Testis (tissue), 2 donors: Measurements from ENCODE around the gene IFT25.

Source experiments
- POLR2A ChIP-seq: fragments of 450-650 bp; IDR thresholded peaks from one replicate; pipeline ENCODE4 v1.6.1; 2017; ENCODE audit warnings: antibody characterized with exemption, mild to moderate bottlenecking, moderate library complexity
- TF ChIP-seq, protein P1 (sequence below), 3 experiments: fragments of 450-650 bp in 2 of 3; fragments of 200-600 bp in 1 of 3; sonication (generic) in 1 of 3; IDR thresholded peaks; one replicate each; pipeline ENCODE4 v1.5.1; 2016 to 2019; ENCODE audit warnings: antibody characterized with exemption in 3 of 3, mild to moderate bottlenecking in 2 of 3, moderate library complexity in 1 of 3

DNA sequence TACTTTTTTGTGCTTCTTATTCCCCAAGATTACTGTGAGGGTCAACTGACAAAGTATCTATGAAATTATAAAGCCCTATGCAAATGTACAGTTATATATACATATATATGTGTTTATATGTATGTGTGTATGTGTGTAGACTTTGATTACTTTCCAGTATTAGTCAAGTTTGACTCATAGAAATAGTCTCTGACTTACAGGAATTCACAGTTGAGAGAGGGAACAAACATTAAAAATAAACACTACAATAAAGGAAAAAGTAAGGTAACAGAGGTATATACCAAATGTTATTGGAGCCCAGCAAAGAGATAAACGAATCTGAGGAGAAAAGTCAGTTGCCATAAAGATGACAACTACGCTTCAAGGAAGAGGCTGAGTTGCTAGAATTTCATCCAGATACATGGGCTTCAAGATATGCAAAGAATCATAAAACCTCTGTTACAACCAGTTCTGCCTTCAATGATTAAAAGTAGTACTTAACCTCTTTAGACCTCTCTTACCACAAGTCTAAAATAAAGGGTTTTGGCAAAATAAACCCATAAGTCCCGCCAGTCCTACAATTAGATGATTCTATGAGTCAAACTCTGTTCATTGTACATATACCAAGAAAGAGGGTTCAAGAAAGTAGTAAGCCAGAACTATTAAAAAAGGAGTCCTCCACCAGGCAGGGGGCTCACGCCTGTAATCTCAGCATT lies 7.2 kb downstream of the IFT25 start:
- TF ChIP-seq, protein P1, sequence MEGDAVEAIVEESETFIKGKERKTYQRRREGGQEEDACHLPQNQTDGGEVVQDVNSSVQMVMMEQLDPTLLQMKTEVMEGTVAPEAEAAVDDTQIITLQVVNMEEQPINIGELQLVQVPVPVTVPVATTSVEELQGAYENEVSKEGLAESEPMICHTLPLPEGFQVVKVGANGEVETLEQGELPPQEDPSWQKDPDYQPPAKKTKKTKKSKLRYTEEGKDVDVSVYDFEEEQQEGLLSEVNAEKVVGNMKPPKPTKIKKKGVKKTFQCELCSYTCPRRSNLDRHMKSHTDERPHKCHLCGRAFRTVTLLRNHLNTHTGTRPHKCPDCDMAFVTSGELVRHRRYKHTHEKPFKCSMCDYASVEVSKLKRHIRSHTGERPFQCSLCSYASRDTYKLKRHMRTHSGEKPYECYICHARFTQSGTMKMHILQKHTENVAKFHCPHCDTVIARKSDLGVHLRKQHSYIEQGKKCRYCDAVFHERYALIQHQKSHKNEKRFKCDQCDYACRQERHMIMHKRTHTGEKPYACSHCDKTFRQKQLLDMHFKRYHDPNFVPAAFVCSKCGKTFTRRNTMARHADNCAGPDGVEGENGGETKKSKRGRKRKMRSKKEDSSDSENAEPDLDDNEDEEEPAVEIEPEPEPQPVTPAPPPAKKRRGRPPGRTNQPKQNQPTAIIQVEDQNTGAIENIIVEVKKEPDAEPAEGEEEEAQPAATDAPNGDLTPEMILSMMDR (IDR thresholded peaks at IDR 0.05) = no peak
- TF ChIP-seq POLR2A = no peak
